Fibroblast of upper back skin (primary cell): ENCODE results near the gene NOS1AP.
A peak's percentile ranks its signal among the peaks of the same experiment; 100 is the strongest.

Experiments used
- DNase-seq: peaks from one replicate; pipeline ENCODE4 v3.0.0-alpha.2; 2013

Gene NOS1AP

GRCh38 chr1:162305969-162306368, 236.5 kb downstream of the NOS1AP start:
- DNase-seq = peak; percentile 8

- peak; percentile 31 for DNase-seq
Observed at GRCh38 chr1:162310337-162310736, 240.8 kb downstream of the NOS1AP start.

GRCh38 chr1:162314206-162314605, 244.7 kb downstream of the NOS1AP start:
- no peak for DNase-seq

- DNase-seq = no peak
Observed at GRCh38 chr1:162315673-162316072, 246.2 kb downstream of the NOS1AP start.

GRCh38 chr1:162316187-162316586, 246.7 kb downstream of the NOS1AP start:
- DNase-seq = no peak

GRCh38 chr1:162317621-162318020, 248.1 kb downstream of the NOS1AP start:
- DNase-seq = no peak

GRCh38 chr1:162319493-162320175, 250.1 kb downstream of the NOS1AP start:
- DNase-seq = peak; percentile 9

- no peak for DNase-seq
Observed at GRCh38 chr1:162321809-162322422, 252.4 kb downstream of the NOS1AP start.

- no peak for DNase-seq
Observed at GRCh38 chr1:162323023-162323422, 253.5 kb downstream of the NOS1AP start.

GRCh38 chr1:162324396-162324795, 254.9 kb downstream of the NOS1AP start:
- no peak for DNase-seq

GRCh38 chr1:162326559-162326958, 257.1 kb downstream of the NOS1AP start:
- DNase-seq = no peak

- DNase-seq = no peak
Observed at GRCh38 chr1:162327144-162327787, 257.8 kb downstream of the NOS1AP start.

- no peak for DNase-seq
Observed at GRCh38 chr1:162327788-162328165, 258.3 kb downstream of the NOS1AP start.

- no peak for DNase-seq
Observed at GRCh38 chr1:162328512-162328911, 259.0 kb downstream of the NOS1AP start.

- peak; percentile 22 for DNase-seq
Observed at GRCh38 chr1:162329826-162330225, 260.3 kb downstream of the NOS1AP start.

- no peak for DNase-seq
Observed at GRCh38 chr1:162333991-162334390, 264.5 kb downstream of the NOS1AP start.

- no peak for DNase-seq
Observed at GRCh38 chr1:162335126-162335525, 265.6 kb downstream of the NOS1AP start.

- no peak for DNase-seq
Observed at GRCh38 chr1:162336621-162337285, 267.3 kb downstream of the NOS1AP start.

- no peak for DNase-seq
Observed at GRCh38 chr1:162342452-162342983, 273.0 kb downstream of the NOS1AP start.

- no peak for DNase-seq
Observed at GRCh38 chr1:162343470-162343869, 274.0 kb downstream of the NOS1AP start.

- DNase-seq = no peak
Observed at GRCh38 chr1:162347281-162347680, 277.8 kb downstream of the NOS1AP start.

- DNase-seq = peak; percentile 49
Observed at GRCh38 chr1:162349635-162350330, 280.3 kb downstream of the NOS1AP start.
